Neural crest cell (in vitro differentiated cells): ENCODE results near the gene HMGCL. TPM values are rescaled to one million over a fixed set of nuclear protein-coding genes. Genes with fewer than 3 reads are reported as not detected.
"Not testable (repeated sequence)": the region's sequence is repeated elsewhere in the genome, so short reads cannot be mapped to it uniquely, and the experiment has no call there.

ENCODE experiments used
- DNase-seq: peaks from one replicate; pipeline ENCODE4 v3.0.0; 2021; ENCODE audit warnings: low read depth, mixed read lengths, low spot score
- H3K27ac Mint-ChIP-seq: one replicate; pipeline ENCODE4 v1.8.0; 2021; ENCODE audit warnings: mild to moderate bottlenecking, mixed read lengths; ENCODE audit not compliant: unreplicated experiment
- H3K27me3 Mint-ChIP-seq: 2 replicates; pipeline ENCODE4 v1.8.0; 2021; ENCODE audit warnings: low read depth, mild to moderate bottlenecking, mixed read lengths
- H3K36me3 Mint-ChIP-seq: 2 replicates; pipeline ENCODE4 v1.8.0; 2021; ENCODE audit warnings: low read depth, mild to moderate bottlenecking, mixed read lengths
- H3K4me1 Mint-ChIP-seq: 2 replicates; pipeline ENCODE4 v1.8.0; 2021; ENCODE audit warnings: mixed read lengths
- H3K4me3 Mint-ChIP-seq: one replicate; pipeline ENCODE4 v1.8.0; 2021; ENCODE audit warnings: mild to moderate bottlenecking, mixed read lengths
- H3K9me3 Mint-ChIP-seq: 2 replicates; pipeline ENCODE4 v1.8.0; 2021; ENCODE audit warnings: mixed read lengths
- total RNA-seq: library from RNA; stranded (reverse); gene quantifications from 2 replicates; pipeline ENCODE4 v1.2.1, GENCODE V29; 2021
- TF ChIP-seq, protein P1 (sequence below): fragments of 200-600 bp; sonication (generic); conservative IDR thresholded peaks from 2 replicates; pipeline ENCODE4 v1.5.0; 2021; ENCODE audit warnings: antibody characterized with exemption, mild to moderate bottlenecking

The HMGCL gene
- total RNA-seq, 1 donor from 2014 or later = 17.4 TPM

DNA sequence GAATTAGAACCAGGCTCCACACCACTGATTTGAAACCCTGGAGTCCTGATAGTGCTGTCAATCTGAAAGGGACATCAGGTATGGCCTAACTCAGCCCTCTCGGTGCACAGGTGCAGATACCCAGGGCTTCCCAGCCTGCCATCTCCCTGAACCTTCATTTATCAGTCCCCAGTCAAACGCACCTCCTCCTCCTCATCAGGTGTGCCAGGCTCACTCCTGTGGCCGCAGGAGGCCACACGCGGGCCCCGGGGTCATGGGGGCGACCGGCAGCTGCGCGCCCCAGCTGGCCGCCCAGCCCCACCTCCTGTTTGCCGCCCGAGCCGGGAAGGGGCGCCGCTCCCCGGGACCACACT, 42.3 kb upstream of the HMGCL start:
- Mint-ChIP-seq H3K27ac (no peak overlapping the region), H3K36me3 (no peaks in the 10 kb centered on the region), H3K27me3 (peaks cover 46% of the 10 kb centered on the region), H3K9me3 (no peaks in the 10 kb centered on the region), H3K4me1 (peaks cover 13% of the 10 kb centered on the region), H3K4me3 (peak overlapping the region; percentile 86)
- TF ChIP-seq, protein P1, sequence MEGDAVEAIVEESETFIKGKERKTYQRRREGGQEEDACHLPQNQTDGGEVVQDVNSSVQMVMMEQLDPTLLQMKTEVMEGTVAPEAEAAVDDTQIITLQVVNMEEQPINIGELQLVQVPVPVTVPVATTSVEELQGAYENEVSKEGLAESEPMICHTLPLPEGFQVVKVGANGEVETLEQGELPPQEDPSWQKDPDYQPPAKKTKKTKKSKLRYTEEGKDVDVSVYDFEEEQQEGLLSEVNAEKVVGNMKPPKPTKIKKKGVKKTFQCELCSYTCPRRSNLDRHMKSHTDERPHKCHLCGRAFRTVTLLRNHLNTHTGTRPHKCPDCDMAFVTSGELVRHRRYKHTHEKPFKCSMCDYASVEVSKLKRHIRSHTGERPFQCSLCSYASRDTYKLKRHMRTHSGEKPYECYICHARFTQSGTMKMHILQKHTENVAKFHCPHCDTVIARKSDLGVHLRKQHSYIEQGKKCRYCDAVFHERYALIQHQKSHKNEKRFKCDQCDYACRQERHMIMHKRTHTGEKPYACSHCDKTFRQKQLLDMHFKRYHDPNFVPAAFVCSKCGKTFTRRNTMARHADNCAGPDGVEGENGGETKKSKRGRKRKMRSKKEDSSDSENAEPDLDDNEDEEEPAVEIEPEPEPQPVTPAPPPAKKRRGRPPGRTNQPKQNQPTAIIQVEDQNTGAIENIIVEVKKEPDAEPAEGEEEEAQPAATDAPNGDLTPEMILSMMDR = no peak
- DNase-seq = no peak

DNA sequence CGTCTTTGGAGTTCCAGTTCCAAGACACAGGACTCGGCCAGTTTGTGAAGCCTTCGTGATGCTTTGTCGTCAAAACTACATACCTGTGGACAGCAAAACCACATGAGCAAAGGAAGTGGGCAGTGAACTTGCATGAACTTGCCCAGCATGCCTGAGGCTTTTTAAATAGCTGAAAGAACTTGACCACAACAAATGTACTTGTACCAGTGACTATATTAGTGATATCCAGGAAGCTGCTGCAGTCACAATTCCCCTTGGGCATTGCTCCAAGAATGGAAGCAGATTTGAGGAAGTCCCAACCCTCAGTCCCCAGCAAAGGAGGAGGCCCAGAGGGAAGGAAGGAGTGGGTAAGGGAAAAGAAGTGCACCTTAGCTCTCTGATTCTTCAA, 40.3 kb upstream of the HMGCL start:
- Mint-ChIP-seq H3K27ac (no peak overlapping the region), H3K9me3 (no peaks in the 10 kb centered on the region), H3K4me3 (peak overlapping the region; percentile 61), H3K36me3 (no peaks in the 10 kb centered on the region), H3K4me1 (peaks cover 13% of the 10 kb centered on the region), H3K27me3 (peaks cover 41% of the 10 kb centered on the region)
- no peak for DNase-seq
- TF ChIP-seq, protein P1 = no peak

DNA sequence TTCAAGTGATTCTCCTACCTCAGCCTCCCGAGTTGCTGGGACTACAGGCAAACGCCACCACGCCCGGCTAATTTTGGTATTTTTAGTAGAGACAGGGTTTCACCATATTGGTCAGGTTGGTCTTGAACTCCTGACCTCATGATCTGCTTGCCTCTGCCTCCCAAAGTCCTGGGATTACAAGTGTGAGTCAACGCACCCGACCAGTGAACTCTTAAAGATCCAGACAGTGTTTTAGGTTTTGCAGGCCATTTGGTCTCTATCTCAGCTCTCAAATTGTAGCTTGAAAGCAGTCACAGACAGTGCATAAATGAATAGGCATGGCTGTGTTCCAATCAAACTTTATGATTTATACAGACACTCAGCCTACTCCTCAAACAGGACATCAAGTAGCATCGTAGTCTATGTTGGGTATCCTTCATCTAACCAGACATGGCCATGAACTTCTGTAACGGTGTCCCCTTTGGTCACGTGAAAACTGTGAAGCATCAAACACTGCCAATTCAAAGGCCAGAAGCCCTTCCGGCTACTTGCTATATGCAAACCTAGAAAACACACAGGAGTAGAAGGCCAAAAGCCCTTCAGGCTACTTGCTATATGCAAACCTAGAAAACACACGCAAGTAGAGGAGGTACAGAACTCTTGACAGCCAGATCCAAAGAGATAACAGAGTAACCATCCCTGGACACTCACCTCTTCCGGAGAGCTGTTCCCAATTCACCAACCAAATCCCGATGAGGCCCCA, 39.7 kb upstream of the HMGCL start:
- Mint-ChIP-seq H3K4me1 (peaks cover 13% of the 10 kb centered on the region), H3K9me3 (no peaks in the 10 kb centered on the region), H3K27me3 (peaks cover 36% of the 10 kb centered on the region), H3K27ac (no peak overlapping the region), H3K4me3 (peak overlapping the region; percentile 3), H3K36me3 (no peaks in the 10 kb centered on the region)
- TF ChIP-seq, protein P1 = no peak
- no peak for DNase-seq

DNA sequence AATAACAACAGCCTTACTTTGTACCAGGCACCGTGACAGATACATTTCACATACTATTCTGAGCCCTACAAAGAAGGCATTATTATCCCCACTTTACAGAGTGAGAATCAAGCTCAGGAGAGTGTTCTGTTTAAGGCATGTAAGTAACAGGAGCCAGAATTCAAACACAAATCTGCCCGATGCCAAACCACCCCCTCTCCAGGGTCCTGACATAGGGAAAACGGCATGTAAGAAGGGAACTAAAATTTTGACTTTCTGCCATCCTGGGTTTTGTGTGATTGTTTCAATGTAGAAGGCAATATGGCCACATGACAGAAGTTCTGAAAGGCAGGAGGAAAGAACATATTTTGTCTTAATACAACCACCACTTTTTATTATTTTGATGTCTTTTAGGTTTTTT, 37.4 kb upstream of the HMGCL start:
- Mint-ChIP-seq H3K27me3 (peaks cover 21% of the 10 kb centered on the region), H3K36me3 (no peaks in the 10 kb centered on the region), H3K9me3 (no peaks in the 10 kb centered on the region), H3K4me3 (no peak overlapping the region), H3K4me1 (peaks cover 6% of the 10 kb centered on the region), H3K27ac (no peak overlapping the region)
- no peak for DNase-seq
- TF ChIP-seq, protein P1 = no peak

DNA sequence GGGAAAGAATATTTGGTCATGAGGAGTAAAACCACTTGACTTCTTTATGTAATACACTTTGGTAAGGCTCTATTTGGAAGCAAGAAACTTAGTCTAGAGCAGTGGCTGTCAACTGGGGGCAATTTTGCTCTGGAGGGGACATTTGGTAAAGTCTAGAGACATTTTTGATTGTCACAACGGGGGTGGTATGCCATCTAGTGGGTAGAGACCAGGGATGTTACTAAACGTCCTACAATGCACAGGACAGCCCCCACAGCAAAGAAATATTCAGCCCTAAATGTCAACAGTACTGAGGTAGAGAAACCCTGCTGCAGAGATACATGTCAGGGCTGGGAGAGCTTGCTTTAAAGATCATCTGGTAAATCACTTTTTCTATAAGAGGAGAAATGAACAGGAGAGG, 29.3 kb upstream of the HMGCL start:
- TF ChIP-seq, protein P1 = no peak
- Mint-ChIP-seq H3K4me3 (no peak overlapping the region), H3K27ac (no peak overlapping the region), H3K27me3 (no peaks in the 10 kb centered on the region), H3K4me1 (no peaks in the 10 kb centered on the region), H3K36me3 (peaks cover 12% of the 10 kb centered on the region), H3K9me3 (no peaks in the 10 kb centered on the region)
- no peak for DNase-seq

DNA sequence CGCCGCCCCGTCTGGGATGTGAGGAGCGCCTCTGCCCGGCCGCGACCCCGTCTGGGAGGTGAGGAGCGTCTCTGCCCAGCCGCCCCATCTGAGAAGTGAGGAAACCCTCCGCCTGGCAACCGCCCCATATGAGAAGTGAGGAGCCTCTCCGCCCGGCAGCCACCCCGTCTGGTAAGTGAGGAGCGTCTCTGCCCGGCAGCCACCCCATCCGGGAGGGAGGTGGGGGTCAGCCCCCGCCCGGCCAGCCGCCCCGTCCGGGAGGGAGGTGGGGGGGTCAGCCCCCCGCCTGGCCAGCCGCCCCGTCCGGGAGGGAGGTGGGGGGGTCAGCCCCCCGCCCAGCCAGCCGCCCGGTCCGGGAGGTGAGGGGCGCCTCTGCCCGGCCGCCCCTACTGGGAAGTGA, 27.9 kb upstream of the HMGCL start:
- H3K4me1 Mint-ChIP-seq, H3K4me3 Mint-ChIP-seq, H3K9me3 Mint-ChIP-seq, DNase-seq, H3K27me3 Mint-ChIP-seq, H3K27ac Mint-ChIP-seq: not testable (repeated sequence)
- peaks cover 17% of the 10 kb centered on the region for H3K36me3 Mint-ChIP-seq

DNA sequence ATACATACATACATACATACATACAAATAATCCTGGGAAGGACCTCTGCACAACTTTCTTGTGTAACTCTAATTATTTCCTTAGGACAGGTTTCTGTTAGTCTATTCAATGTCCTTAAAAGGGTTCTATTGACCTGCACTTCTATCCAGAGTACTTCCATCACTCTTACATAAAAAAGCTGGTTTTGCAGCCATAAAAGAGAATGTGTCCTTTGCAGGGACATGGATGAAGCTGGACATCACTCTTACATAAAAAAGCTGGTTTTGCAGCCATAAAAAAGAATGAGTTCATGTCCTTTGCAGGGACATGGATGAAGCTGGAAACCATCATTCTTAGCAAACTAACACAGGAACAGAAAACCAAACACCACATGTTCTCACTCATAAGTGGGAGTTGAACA, 26.2 kb upstream of the HMGCL start:
- not testable (repeated sequence) for H3K9me3 Mint-ChIP-seq, H3K27ac Mint-ChIP-seq, DNase-seq, H3K4me1 Mint-ChIP-seq, H3K4me3 Mint-ChIP-seq, H3K27me3 Mint-ChIP-seq
- H3K36me3 Mint-ChIP-seq = peaks cover 23% of the 10 kb centered on the region
